Measurements from ENCODE around the gene OARD1. TPM values are rescaled to one million over a fixed set of nuclear protein-coding genes. Genes with fewer than 3 reads are reported as not detected.

OARD1 gene
- polyA plus RNA-seq, 1 of the 3 experiments (the other 2 are of a cell fraction): 5.6 TPM

DNA sequence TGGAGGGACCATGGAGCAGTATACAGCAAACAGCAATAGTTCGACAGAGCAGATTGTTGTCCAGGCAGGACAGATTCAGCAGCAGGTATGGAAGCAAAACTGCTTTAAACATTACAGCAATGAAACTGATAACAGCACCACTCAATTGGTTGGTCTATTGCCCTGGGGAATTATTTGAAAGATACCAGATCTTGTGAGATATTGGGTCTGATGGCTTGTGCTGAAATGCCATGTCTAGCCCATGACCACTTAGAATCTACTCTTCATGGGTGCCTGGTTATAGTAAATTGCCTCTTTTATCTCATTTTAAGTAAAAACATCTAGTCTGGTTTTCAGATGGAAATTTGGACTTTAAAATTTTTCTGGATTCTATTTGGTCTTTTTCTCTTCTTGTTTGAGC, 6.9 kb upstream of the OARD1 start:
- H3K9ac ChIP-seq: no peak overlapping the region
- H3K9me2 ChIP-seq: no peaks in the 10 kb centered on the region
- H3K9me3 ChIP-seq: no peaks in the 10 kb centered on the region
- no peak for TF ChIP-seq GABPA (IDR thresholded peaks at IDR 0.05; ENCODE audit: low read depth)
- TF ChIP-seq EP300 (IDR thresholded peaks at IDR 0.05; ENCODE audit: borderline replicate concordance in 1 of 2, low read depth in 1 of 2, low read length in 1 of 2): peak in 1 of 2 experiments; percentile 63; a peak in 1 of 4 replicates
- no peak for TF ChIP-seq ELF1 (IDR thresholded peaks at IDR 0.05)
- TF ChIP-seq ZBTB33 (IDR thresholded peaks at IDR 0.05; ENCODE audit: borderline replicate concordance, low read depth): no peak
- TF ChIP-seq CHD2 (IDR thresholded peaks at IDR 0.05; ENCODE audit: low read length, partially characterized antibody): peak; percentile 32
- TF ChIP-seq RCOR1 (IDR thresholded peaks at IDR 0.05; ENCODE audit: low read length): peak; percentile 93
- no peak for TF ChIP-seq RFX5 (IDR thresholded peaks at IDR 0.05; ENCODE audit: low read length)
- no peak for TF ChIP-seq CTCF (IDR thresholded peaks at IDR 0.05)
- TF ChIP-seq MXI1 (IDR thresholded peaks at IDR 0.05; ENCODE audit: low read depth, low read length): no peak
- no peak for TF ChIP-seq SMC3 (IDR thresholded peaks at IDR 0.05; ENCODE audit: low read depth, low read length)
- TF ChIP-seq JUND (IDR thresholded peaks at IDR 0.05): no peak
- TF ChIP-seq NRF1 (IDR thresholded peaks at IDR 0.05; ENCODE audit: low read depth, low read length): no peak
- peak; percentile 90 for TF ChIP-seq GATA2 (CRISPR knock-in tag; IDR thresholded peaks at IDR 0.05)
- H4K20me1 ChIP-seq (ENCODE audit: insufficient read depth): peaks cover 57% of the 10 kb centered on the region
- H3K27me3 ChIP-seq (ENCODE audit: insufficient read depth): no peaks in the 10 kb centered on the region
- H3K4me1 ChIP-seq (ENCODE audit: control insufficient read depth in 1 of 2, insufficient read depth in 2 of 2, low read depth in 1 of 2, low read length in 1 of 2): peaks cover 17 to 23% of the 10 kb centered on the region in 2 experiments
- peaks cover 6% of the 10 kb centered on the region for H3F3A ChIP-seq (replicated peaks; ENCODE audit: insufficient read depth)
- H3K4me2 ChIP-seq: no peak overlapping the region
- H3K27ac ChIP-seq (ENCODE audit: low read depth in 2 of 2, low read length in 1 of 2): peak overlapping the region in 1 of 2 experiments; percentile 11; a peak in 1 of 4 replicates
- peak; percentile 54 for DNase-seq
- no peak overlapping the region for H3K4me3 ChIP-seq (ENCODE audit: low read depth in 2 of 2, low read length in 1 of 2)
- 68% methylated on average over 1 of the region's 1 CpG for WGBS (ENCODE audit: low lambda C conversion rate)
- ChIA-PET POLR2A (no interaction called here), CTCF (interaction anchor here (1.0 to 1.1 kb wide), 2 partner anchors 14 to 59 kb away, joined by 3 read pairs; no protein-coding TSS in a partner anchor)
- H3K79me2 ChIP-seq (ENCODE audit: insufficient read depth): peaks cover 98% of the 10 kb centered on the region
- no peak overlapping the region for H2AFZ ChIP-seq (ENCODE audit: low read depth)
- H3K36me3 ChIP-seq (replicated peaks in 1 of 2; ENCODE audit: control insufficient read depth in 1 of 2, insufficient read depth in 2 of 2, low read length in 1 of 2): peaks cover 42 to 64% of the 10 kb centered on the region in 2 experiments

DNA sequence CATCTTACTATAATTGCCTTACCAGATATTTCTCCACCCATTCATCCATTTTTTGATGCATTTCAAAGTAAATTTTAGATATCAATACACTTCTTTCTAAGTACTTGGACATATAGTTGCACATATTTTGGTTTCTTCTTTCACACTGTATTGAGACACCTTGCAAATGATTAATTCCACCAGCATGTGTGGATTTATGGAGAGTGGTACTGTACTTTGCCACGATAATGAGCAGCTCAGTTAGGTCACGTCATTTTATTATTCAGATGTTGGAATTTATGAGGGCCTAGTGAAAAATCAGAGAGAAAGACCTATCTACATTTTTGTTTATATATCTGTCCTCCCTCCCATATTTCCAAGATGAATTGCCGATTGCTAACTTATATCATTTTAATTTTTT, 5.9 kb upstream of the OARD1 start:
- H2AFZ ChIP-seq (ENCODE audit: low read depth): no peak overlapping the region
- peaks cover 13% of the 10 kb centered on the region for H3F3A ChIP-seq (replicated peaks; ENCODE audit: insufficient read depth)
- CTCF ChIA-PET: no interaction called here
- POLR2A ChIA-PET: no interaction called here
- peaks cover 18 to 23% of the 10 kb centered on the region in 2 experiments for H3K4me1 ChIP-seq (ENCODE audit: control insufficient read depth in 1 of 2, insufficient read depth in 2 of 2, low read depth in 1 of 2, low read length in 1 of 2)
- H3K27me3 ChIP-seq (ENCODE audit: insufficient read depth): no peaks in the 10 kb centered on the region
- H3K4me3 ChIP-seq (ENCODE audit: low read depth in 2 of 2, low read length in 1 of 2): no peak overlapping the region
- peaks cover 58% of the 10 kb centered on the region for H4K20me1 ChIP-seq (ENCODE audit: insufficient read depth)
- H3K9me2 ChIP-seq: no peaks in the 10 kb centered on the region
- H3K36me3 ChIP-seq (replicated peaks in 1 of 2; ENCODE audit: control insufficient read depth in 1 of 2, insufficient read depth in 2 of 2, low read length in 1 of 2): peaks cover 34 to 54% of the 10 kb centered on the region in 2 experiments
- no peak overlapping the region for H3K9ac ChIP-seq
- no peak overlapping the region for H3K4me2 ChIP-seq
- H3K9me3 ChIP-seq: no peaks in the 10 kb centered on the region
- peaks cover 98% of the 10 kb centered on the region for H3K79me2 ChIP-seq (ENCODE audit: insufficient read depth)
- no peak for DNase-seq
- no peak overlapping the region for H3K27ac ChIP-seq (ENCODE audit: low read depth in 2 of 2, low read length in 1 of 2)
- over 99% methylated on average over 3 of the region's 3 CpGs for WGBS (ENCODE audit: low lambda C conversion rate)
- no peak for TF ChIP-seq NRF1 (IDR thresholded peaks at IDR 0.05; ENCODE audit: low read depth, low read length)
- no peak for TF ChIP-seq TAF1 (IDR thresholded peaks at IDR 0.05; ENCODE audit: borderline replicate concordance, low read depth, low read length)
- TF ChIP-seq, protein P1, sequence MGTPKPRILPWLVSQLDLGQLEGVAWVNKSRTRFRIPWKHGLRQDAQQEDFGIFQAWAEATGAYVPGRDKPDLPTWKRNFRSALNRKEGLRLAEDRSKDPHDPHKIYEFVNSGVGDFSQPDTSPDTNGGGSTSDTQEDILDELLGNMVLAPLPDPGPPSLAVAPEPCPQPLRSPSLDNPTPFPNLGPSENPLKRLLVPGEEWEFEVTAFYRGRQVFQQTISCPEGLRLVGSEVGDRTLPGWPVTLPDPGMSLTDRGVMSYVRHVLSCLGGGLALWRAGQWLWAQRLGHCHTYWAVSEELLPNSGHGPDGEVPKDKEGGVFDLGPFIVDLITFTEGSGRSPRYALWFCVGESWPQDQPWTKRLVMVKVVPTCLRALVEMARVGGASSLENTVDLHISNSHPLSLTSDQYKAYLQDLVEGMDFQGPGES (IDR thresholded peaks at IDR 0.05; ENCODE audit: low read depth, low read length): no peak
- no peak for TF ChIP-seq SIN3A (IDR thresholded peaks at IDR 0.05; ENCODE audit: borderline replicate concordance, low read depth, low read length)
- TF ChIP-seq JUND (IDR thresholded peaks at IDR 0.05): no peak
- TF ChIP-seq TEAD4 (IDR thresholded peaks at IDR 0.05; ENCODE audit: borderline replicate concordance, insufficient read depth): no peak
- no peak for TF ChIP-seq CTCF (IDR thresholded peaks at IDR 0.05)
- no peak for TF ChIP-seq CHD2 (IDR thresholded peaks at IDR 0.05; ENCODE audit: low read length, partially characterized antibody)
- no peak for TF ChIP-seq RCOR1 (IDR thresholded peaks at IDR 0.05; ENCODE audit: low read length)
- no peak for TF ChIP-seq MAX (IDR thresholded peaks at IDR 0.05; ENCODE audit: low read depth)
- no peak for TF ChIP-seq RXRA (IDR thresholded peaks at IDR 0.05; ENCODE audit: borderline replicate concordance, low read depth)
